Superior temporal gyrus (tissue), 1 donor: ENCODE results near the gene SMO.
"Not testable (repeated sequence)": the region's sequence is repeated elsewhere in the genome, so short reads cannot be mapped to it uniquely, and the experiment has no call there.

Experiments used
- DNase-seq: peaks from one replicate; pipeline ENCODE4 v3.0.0-alpha.2; 2016; ENCODE audit errors: extremely low spot score

The SMO gene

GRCh38 chr7:129231666-129232065, 43.2 kb downstream of the SMO start:
- no peak for DNase-seq

- no peak for DNase-seq
Measured at GRCh38 chr7:129238546-129238945, 50.1 kb downstream of the SMO start.

GRCh38 chr7:129240119-129240820, 51.8 kb downstream of the SMO start:
- peak; percentile 49 for DNase-seq

- DNase-seq = no peak
Measured at GRCh38 chr7:129244220-129244619, 55.8 kb downstream of the SMO start.

GRCh38 chr7:129245533-129245932, 57.1 kb downstream of the SMO start:
- DNase-seq = no peak

GRCh38 chr7:129247087-129247486, 58.7 kb downstream of the SMO start:
- no peak for DNase-seq

GRCh38 chr7:129252128-129252527, 63.7 kb downstream of the SMO start:
- DNase-seq = no peak

- not testable (repeated sequence) for DNase-seq
Measured at GRCh38 chr7:129252603-129253002, 64.2 kb downstream of the SMO start.

GRCh38 chr7:129255800-129256199, 67.4 kb downstream of the SMO start:
- DNase-seq = no peak

- no peak for DNase-seq
Measured at GRCh38 chr7:129256221-129256620, 67.8 kb downstream of the SMO start.

- no peak for DNase-seq
Measured at GRCh38 chr7:129257168-129257567, 68.7 kb downstream of the SMO start.

GRCh38 chr7:129258649-129259389, 70.4 kb downstream of the SMO start:
- peak; percentile 39 for DNase-seq

GRCh38 chr7:129262324-129262723, 73.9 kb downstream of the SMO start:
- no peak for DNase-seq
